A549 treated with AZD9567 at 1 μM for 4 hours (cell line): ENCODE data around the gene NR1H2. TPM values are rescaled to one million over a fixed set of nuclear protein-coding genes. Genes with fewer than 3 reads are reported as not detected.

Source experiments
- total RNA-seq: library from RNA; stranded (reverse); fragments of 200-300 nt; extraction: Qiagen RNA extraction; gene quantifications from 5 replicates; pipeline ENCODE4 v1.2.3, GENCODE V29; 2022; ENCODE audit not compliant: insufficient read depth

The NR1H2 gene
- 57.6 to 80.9 TPM (median 78.3 TPM) in 5 replicates for total RNA-seq

DNA sequence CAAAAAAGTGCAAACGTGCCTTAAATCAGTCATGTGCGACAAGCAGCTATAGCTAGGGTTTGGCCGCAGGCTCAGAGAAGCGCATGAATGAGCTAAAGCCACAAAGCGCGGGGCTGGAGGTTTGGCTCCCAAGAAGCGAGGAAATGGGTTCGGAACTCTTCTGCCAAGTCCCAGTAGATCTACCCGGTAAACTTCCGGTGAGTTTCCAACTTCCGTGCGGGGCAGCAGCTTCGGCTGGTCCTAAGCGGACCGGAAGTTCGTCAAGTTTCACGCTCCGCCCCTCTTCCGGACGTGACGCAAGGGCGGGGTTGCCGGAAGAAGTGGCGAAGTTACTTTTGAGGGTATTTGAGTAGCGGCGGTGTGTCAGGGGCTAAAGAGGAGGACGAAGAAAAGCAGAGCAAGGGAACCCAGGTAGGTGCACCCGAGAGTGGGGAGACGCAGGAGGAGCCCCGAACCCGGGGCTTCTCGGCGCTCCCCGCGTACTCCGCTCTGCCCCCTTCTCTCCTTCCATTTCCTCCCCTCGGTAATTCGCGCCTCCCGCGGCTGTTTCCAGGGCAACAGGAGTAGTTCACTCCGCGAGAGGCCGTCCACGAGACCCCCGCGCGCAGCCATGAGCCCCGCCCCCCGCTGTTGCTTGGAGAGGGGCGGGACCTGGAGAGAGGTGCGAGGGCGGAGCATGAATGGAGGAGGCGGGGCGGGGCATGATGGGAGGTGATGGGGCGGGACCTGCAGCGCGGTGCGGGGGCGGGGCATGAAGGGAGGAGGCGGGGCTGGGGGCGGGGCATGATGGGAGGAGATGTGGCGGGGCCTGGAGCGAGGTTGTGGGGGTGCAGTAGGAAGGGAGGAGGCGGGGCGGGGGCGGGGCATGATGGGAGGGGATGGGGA, at the start of gene NR1H2:
Gene NR1H2 (plus strand): TSS at position 292 of the 885 bp plus-strand sequence. CDS start 1,149 bp downstream, outside the sequence.

DNA sequence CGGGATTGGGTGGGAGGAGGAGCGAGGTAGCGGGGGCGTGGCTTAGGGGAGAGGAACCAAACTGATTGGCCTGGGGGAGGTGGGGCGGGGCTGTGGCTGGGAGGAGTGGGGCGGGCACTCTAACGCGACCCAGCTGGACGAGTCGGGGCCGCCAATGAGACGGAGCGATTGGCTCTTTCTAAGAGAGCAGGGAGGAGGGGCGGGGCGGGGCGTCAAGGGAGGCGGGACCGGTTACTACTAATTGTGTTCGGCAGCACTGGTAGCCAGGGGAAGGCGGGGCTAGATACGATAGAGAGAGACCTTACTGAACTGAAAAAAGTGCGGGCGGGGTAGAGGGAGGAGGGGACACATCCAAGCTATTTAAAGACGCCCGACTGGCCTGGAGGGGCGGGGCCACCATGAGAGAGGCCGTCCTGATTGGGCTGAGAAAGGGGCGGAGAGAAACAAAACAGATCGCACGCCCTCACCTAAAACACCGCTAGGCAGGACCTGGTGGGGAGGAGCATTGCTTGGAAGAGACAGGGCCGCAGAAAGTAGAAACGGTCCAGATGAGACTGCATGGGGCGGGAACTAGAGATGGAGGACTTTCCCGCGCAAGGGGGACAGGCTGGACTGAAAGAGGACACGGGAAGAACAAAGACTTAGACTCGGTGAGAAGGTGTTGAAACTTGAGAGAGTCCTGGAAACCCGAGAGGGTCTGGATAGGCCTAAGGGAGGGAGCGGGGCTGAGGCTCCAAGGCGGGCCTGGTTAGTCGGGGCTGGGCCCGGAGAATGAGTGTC, 46.9 kb upstream of the NR1H2 start, which contains the start of gene KCNC3:
Gene KCNC3 (minus strand): TSS at position 232 of the 780 bp plus-strand sequence. CDS start 295 bp downstream, outside the sequence.

DNA sequence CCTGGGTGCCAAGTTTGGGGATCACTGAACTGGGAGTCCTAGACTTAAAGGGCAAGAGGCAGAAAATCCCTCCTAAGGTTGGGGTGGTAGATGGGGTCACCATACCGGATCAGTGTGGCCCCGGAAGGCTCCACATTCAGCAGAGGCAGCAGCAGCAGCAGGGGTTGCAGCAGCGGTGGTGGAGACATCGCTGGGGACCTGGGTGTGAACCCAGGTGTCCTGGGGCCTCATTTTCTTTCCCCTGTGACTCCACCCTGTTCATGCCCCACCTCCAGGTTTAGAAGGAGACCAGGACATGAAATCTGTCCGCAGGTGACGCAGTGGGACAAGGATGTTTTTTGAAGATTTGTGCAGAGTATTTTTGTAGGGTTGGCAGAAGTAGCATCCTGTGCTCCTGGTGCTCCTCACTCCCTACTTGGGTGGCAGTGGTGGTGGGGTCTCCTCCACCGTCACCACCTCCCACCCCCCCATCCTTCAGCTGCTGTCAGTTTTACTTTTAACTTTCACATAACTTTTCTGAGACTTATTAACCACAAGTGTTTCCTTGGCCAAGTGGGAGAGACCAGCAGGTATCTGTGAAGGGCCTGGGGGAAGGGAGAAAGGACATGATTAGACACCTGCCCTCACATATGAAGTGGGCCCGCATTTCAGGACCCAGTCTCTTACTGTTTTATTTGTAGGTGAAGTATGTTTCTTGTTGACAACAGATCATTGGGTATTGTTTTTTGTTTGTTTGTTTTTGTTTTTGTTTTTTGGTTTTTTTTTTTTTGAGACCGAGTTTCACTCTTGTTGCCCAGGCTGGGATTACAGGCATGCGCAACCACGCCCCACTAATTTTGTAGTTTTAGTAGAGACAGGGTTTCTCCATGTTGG, 10.6 kb upstream of the NR1H2 start, which contains the start of gene NAPSA:
Gene NAPSA (minus strand): TSS at position 206 of the 873 bp plus-strand sequence. CDS start 18 bp downstream, at position 188.

GRCh38 chr19:50383852-50384684, 7.8 kb downstream of the NR1H2 start, which contains the start of gene POLD1:
Gene POLD1 (plus strand): TSS chr19:50384347. CDS start chr19:50398852, 14,505 bp downstream.

GRCh38 chr19:50418176-50419021, 42.1 kb downstream of the NR1H2 start, which contains the start of gene SPIB:
Gene SPIB (plus strand): TSS chr19:50418938. CDS start chr19:50418963, 25 bp downstream.

GRCh38 chr19:50432221-50433028, 56.2 kb downstream of the NR1H2 start, which contains the start of gene MYBPC2:
Gene MYBPC2 (plus strand): TSS chr19:50432892. CDS start chr19:50432954, 62 bp downstream.

Other genes with a start within 250 kb of the NR1H2 start
- not detected in 5 replicates for gene IZUMO2, start 213.2 kb upstream of the NR1H2 start, total RNA-seq
- 4.3 to 6.6 TPM (median 6.0 TPM) in 5 replicates for gene MYH14, start 172.8 kb upstream of the NR1H2 start, total RNA-seq
- gene KCNC3, start 47.1 kb upstream of the NR1H2 start, total RNA-seq, result 1.2 to 2.1 TPM (median 1.9 TPM) in 5 replicates
- 0.77 to 1.1 TPM (median 0.91 TPM) in 4 of 5 replicates, not detected in the other for gene NAPSA, start 10.8 kb upstream of the NR1H2 start, total RNA-seq
- 63.6 to 89.7 TPM (median 86.9 TPM) in 5 replicates for gene POLD1, start 7.9 kb downstream of the NR1H2 start, total RNA-seq
- gene SPIB, start 42.5 kb downstream of the NR1H2 start, total RNA-seq, result 0.10 to 0.31 TPM (median 0.19 TPM) in 4 of 5 replicates, not detected in the other
- gene MYBPC2, start 56.4 kb downstream of the NR1H2 start, total RNA-seq, result not detected in 5 replicates
- 114 to 169 TPM (median 165 TPM) in 5 replicates for gene EMC10, start 100.0 kb downstream of the NR1H2 start, total RNA-seq
- 1.5 to 2.6 TPM (median 2.0 TPM) in 4 of 5 replicates, not detected in the other for gene GARIN5A, start 100.4 kb downstream of the NR1H2 start, total RNA-seq
- gene JOSD2, start 134.7 kb downstream of the NR1H2 start, total RNA-seq, result 50.9 to 88.9 TPM (median 81.5 TPM) in 5 replicates
- gene ASPDH, start 137.5 kb downstream of the NR1H2 start, total RNA-seq, result not detected in 5 replicates
- 0.30 to 0.40 TPM (median 0.32 TPM) in 4 of 5 replicates, not detected in the other for gene LRRC4B, start 192.0 kb downstream of the NR1H2 start, total RNA-seq